ENCODE data around the gene FOXF2.

FOXF2 gene

GRCh38 chr6:1400126-1400850, 10.9 kb downstream of the FOXF2 start:
- Histone ChIP-seq H3K4me1 (ENCODE audit: control insufficient read depth, insufficient read depth, low read length, unreplicated experiment) (no peaks in the 10 kb centered on the region), H3K27ac (ENCODE audit: low read depth, low read length) (no peak overlapping the region), H2AFZ (ENCODE audit: low read length, unreplicated experiment) (no peak overlapping the region), H3K4me3 (ENCODE audit: low read depth, low read length) (no peak overlapping the region), H3K79me2 (ENCODE audit: control insufficient read depth, insufficient read depth, low read length, unreplicated experiment) (no peaks in the 10 kb centered on the region), H3K36me3 (ENCODE audit: insufficient read depth, low read length) (no peaks in the 10 kb centered on the region), H3K27me3 (ENCODE audit: insufficient read depth, low read length) (no peaks in the 10 kb centered on the region)

- H2AFZ ChIP-seq (ENCODE audit: low read length, unreplicated experiment): no peak overlapping the region
- peaks cover 9% of the 10 kb centered on the region for H3K4me1 ChIP-seq (ENCODE audit: control insufficient read depth, insufficient read depth, low read length, unreplicated experiment)
- no peaks in the 10 kb centered on the region for H3K27me3 ChIP-seq (ENCODE audit: insufficient read depth, low read length)
- no peak overlapping the region for H3K4me3 ChIP-seq (ENCODE audit: low read depth, low read length)
- no peak overlapping the region for H3K27ac ChIP-seq (ENCODE audit: low read depth, low read length)
- no peaks in the 10 kb centered on the region for H3K79me2 ChIP-seq (ENCODE audit: control insufficient read depth, insufficient read depth, low read length, unreplicated experiment)
- H3K36me3 ChIP-seq (ENCODE audit: insufficient read depth, low read length): no peaks in the 10 kb centered on the region
Measured at GRCh38 chr6:1402369-1402768, 13.0 kb downstream of the FOXF2 start.

DNA sequence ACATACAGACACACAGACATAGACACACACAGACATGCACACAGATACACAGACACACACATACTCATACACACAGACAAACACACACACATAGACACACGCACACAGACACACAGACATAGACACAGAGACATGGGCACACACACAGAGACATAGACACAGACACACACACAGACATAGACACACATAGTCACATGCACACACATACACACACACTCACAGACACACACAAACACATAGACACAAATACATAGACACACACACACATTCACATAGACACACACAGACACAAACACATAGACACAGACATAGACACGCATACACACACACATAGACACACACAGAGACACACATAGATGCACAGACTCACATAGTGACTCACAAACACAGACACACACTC, 13.5 kb downstream of the FOXF2 start:
- H2AFZ ChIP-seq (ENCODE audit: low read length, unreplicated experiment): no peak overlapping the region
- H3K4me3 ChIP-seq (ENCODE audit: low read depth, low read length): no peak overlapping the region
- no peaks in the 10 kb centered on the region for H3K79me2 ChIP-seq (ENCODE audit: control insufficient read depth, insufficient read depth, low read length, unreplicated experiment)
- peaks cover 10% of the 10 kb centered on the region for H3K4me1 ChIP-seq (ENCODE audit: control insufficient read depth, insufficient read depth, low read length, unreplicated experiment)
- H3K27ac ChIP-seq (ENCODE audit: low read depth, low read length): no peak overlapping the region
- no peaks in the 10 kb centered on the region for H3K27me3 ChIP-seq (ENCODE audit: insufficient read depth, low read length)
- H3K36me3 ChIP-seq (ENCODE audit: insufficient read depth, low read length): no peaks in the 10 kb centered on the region

DNA sequence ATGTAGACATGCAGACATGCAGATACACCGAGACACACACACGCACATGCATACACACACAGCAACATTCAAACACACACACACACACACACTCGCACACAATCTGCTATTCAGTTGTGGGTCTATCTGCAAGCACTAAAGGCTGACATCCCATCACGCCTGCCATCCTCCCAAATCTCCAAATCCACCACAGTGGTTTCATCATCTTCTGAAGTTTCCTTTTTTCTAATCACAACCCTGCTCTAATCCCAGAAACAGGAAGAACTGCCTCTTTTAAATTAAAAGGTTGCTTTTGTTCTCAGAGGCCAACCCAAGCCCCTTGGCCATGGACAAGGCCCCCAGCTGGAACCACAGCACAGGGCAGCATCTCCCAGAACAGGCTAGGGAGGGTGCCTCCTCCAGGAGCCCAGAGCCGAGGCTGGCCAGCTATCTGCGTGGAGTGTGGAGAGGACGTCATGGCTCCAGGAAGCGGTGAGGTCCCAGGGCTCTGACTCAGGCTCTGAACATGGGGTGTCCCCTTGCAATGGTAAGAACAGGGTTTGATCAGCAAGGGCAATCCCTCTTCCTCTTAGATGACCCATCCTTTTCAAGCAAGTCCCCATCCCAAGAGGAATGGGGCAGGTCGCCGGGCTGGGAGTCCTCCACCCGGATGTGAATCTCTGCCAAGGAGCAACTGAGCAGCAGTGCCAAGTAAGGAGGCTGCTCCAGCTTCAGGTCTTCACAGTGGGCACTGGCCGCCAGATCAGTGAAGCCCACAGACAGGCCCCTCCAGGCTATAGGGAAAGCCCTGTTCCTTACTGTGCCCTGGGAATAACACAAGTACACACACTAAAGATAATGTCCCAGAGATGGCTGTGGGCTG, 14.7 kb downstream of the FOXF2 start:
- Histone ChIP-seq H2AFZ (ENCODE audit: low read length, unreplicated experiment) (no peak overlapping the region), H3K36me3 (ENCODE audit: insufficient read depth, low read length) (no peaks in the 10 kb centered on the region), H3K79me2 (ENCODE audit: control insufficient read depth, insufficient read depth, low read length, unreplicated experiment) (no peaks in the 10 kb centered on the region), H3K27me3 (ENCODE audit: insufficient read depth, low read length) (no peaks in the 10 kb centered on the region), H3K27ac (ENCODE audit: low read depth, low read length) (no peak overlapping the region), H3K4me3 (ENCODE audit: low read depth, low read length) (no peak overlapping the region), H3K4me1 (ENCODE audit: control insufficient read depth, insufficient read depth, low read length, unreplicated experiment) (peaks cover 10% of the 10 kb centered on the region)

GRCh38 chr6:1404713-1405098, 15.3 kb downstream of the FOXF2 start:
- Histone ChIP-seq H3K79me2 (ENCODE audit: control insufficient read depth, insufficient read depth, low read length, unreplicated experiment) (no peaks in the 10 kb centered on the region), H3K4me1 (ENCODE audit: control insufficient read depth, insufficient read depth, low read length, unreplicated experiment) (peaks cover 10% of the 10 kb centered on the region), H2AFZ (ENCODE audit: low read length, unreplicated experiment) (no peak overlapping the region), H3K27me3 (ENCODE audit: insufficient read depth, low read length) (no peaks in the 10 kb centered on the region), H3K27ac (ENCODE audit: low read depth, low read length) (no peak overlapping the region), H3K36me3 (ENCODE audit: insufficient read depth, low read length) (no peaks in the 10 kb centered on the region), H3K4me3 (ENCODE audit: low read depth, low read length) (no peak overlapping the region)

DNA sequence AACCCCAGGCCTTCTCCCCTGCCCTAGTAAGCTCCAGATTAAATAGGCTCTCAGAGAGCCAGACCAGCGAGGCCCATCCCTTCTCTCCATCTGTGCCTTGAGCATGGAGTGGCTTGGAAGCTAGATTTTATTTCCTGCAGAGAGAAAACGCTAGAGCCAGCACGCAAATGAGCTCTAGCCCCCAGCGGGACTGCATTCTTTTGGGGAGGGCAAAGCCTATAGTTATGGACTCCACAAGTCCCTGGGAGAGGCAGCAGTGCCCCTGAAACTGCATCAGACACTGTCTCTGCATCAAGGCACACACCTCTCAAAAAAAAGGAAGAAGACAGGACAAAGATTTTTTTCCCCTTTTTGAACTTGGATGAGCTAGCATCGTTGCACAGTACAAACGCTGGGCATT, 15.8 kb downstream of the FOXF2 start:
- H3K79me2 ChIP-seq (ENCODE audit: control insufficient read depth, insufficient read depth, low read length, unreplicated experiment): no peaks in the 10 kb centered on the region
- no peaks in the 10 kb centered on the region for H3K36me3 ChIP-seq (ENCODE audit: insufficient read depth, low read length)
- no peak overlapping the region for H3K4me3 ChIP-seq (ENCODE audit: low read depth, low read length)
- no peak overlapping the region for H3K27ac ChIP-seq (ENCODE audit: low read depth, low read length)
- no peak overlapping the region for H2AFZ ChIP-seq (ENCODE audit: low read length, unreplicated experiment)
- H3K4me1 ChIP-seq (ENCODE audit: control insufficient read depth, insufficient read depth, low read length, unreplicated experiment): peaks cover 10% of the 10 kb centered on the region
- no peaks in the 10 kb centered on the region for H3K27me3 ChIP-seq (ENCODE audit: insufficient read depth, low read length)

GRCh38 chr6:1406306-1407072, 17.1 kb downstream of the FOXF2 start:
- no peaks in the 10 kb centered on the region for H3K36me3 ChIP-seq (ENCODE audit: insufficient read depth, low read length)
- no peaks in the 10 kb centered on the region for H3K27me3 ChIP-seq (ENCODE audit: insufficient read depth, low read length)
- no peak overlapping the region for H3K4me3 ChIP-seq (ENCODE audit: low read depth, low read length)
- H3K79me2 ChIP-seq (ENCODE audit: control insufficient read depth, insufficient read depth, low read length, unreplicated experiment): no peaks in the 10 kb centered on the region
- H3K27ac ChIP-seq (ENCODE audit: low read depth, low read length): no peak overlapping the region
- peak overlapping the region; percentile 8 for H2AFZ ChIP-seq (ENCODE audit: low read length, unreplicated experiment)
- peaks cover 10% of the 10 kb centered on the region for H3K4me1 ChIP-seq (ENCODE audit: control insufficient read depth, insufficient read depth, low read length, unreplicated experiment)

GRCh38 chr6:1407499-1407990, 18.2 kb downstream of the FOXF2 start:
- H3K36me3 ChIP-seq (ENCODE audit: insufficient read depth, low read length): no peaks in the 10 kb centered on the region

GRCh38 chr6:1409774-1410465, 20.5 kb downstream of the FOXF2 start:
- Histone ChIP-seq H2AFZ (ENCODE audit: low read length, unreplicated experiment) (no peak overlapping the region), H3K36me3 (ENCODE audit: insufficient read depth, low read length) (no peaks in the 10 kb centered on the region), H3K27me3 (ENCODE audit: insufficient read depth, low read length) (peaks cover 1% of the 10 kb centered on the region), H3K4me1 (ENCODE audit: control insufficient read depth, insufficient read depth, low read length, unreplicated experiment) (peaks cover 10% of the 10 kb centered on the region), H3K27ac (ENCODE audit: low read depth, low read length) (no peak overlapping the region), H3K4me3 (ENCODE audit: low read depth, low read length) (no peak overlapping the region), H3K79me2 (ENCODE audit: control insufficient read depth, insufficient read depth, low read length, unreplicated experiment) (no peaks in the 10 kb centered on the region)

More at GRCh38 chr6:1407499-1407990, 18.2 kb downstream of the FOXF2 start:
- Histone ChIP-seq H3K27ac (ENCODE audit: low read depth, low read length) (no peak overlapping the region), H3K4me1 (ENCODE audit: control insufficient read depth, insufficient read depth, low read length, unreplicated experiment) (peaks cover 10% of the 10 kb centered on the region), H3K27me3 (ENCODE audit: insufficient read depth, low read length) (no peaks in the 10 kb centered on the region), H2AFZ (ENCODE audit: low read length, unreplicated experiment) (no peak overlapping the region), H3K4me3 (ENCODE audit: low read depth, low read length) (no peak overlapping the region), H3K79me2 (ENCODE audit: control insufficient read depth, insufficient read depth, low read length, unreplicated experiment) (no peaks in the 10 kb centered on the region)

- H3K79me2 ChIP-seq (ENCODE audit: control insufficient read depth, insufficient read depth, low read length, unreplicated experiment): no peaks in the 10 kb centered on the region
- H3K4me1 ChIP-seq (ENCODE audit: control insufficient read depth, insufficient read depth, low read length, unreplicated experiment): no peaks in the 10 kb centered on the region
Measured at GRCh38 chr6:1412901-1413300, 23.5 kb downstream of the FOXF2 start.

More at GRCh38 chr6:1412901-1413300, 23.5 kb downstream of the FOXF2 start:
- Histone ChIP-seq H3K27ac (ENCODE audit: low read depth, low read length) (no peak overlapping the region), H3K27me3 (ENCODE audit: insufficient read depth, low read length) (peaks cover 3% of the 10 kb centered on the region), H3K36me3 (ENCODE audit: insufficient read depth, low read length) (no peaks in the 10 kb centered on the region), H2AFZ (ENCODE audit: low read length, unreplicated experiment) (no peak overlapping the region), H3K4me3 (ENCODE audit: low read depth, low read length) (no peak overlapping the region)
